GM18517 (cell line): ENCODE measurements around the gene FBXO42.
A peak's percentile ranks its signal among the peaks of the same experiment; 100 is the strongest.

ENCODE experiments used
- ATAC-seq: cut with Tn5 transposase; IDR thresholded peaks from one replicate; pipeline ENCODE4 v1.9.1; 2021; ENCODE audit warnings: mild to moderate bottlenecking, moderate library complexity; ENCODE audit not compliant: unreplicated experiment

The FBXO42 gene

GRCh38 chr1:16244650-16245285, 107.5 kb downstream of the FBXO42 start:
- ATAC-seq, result no peak

GRCh38 chr1:16243936-16244649, 108.2 kb downstream of the FBXO42 start:
- no peak for ATAC-seq

GRCh38 chr1:16243215-16243610, 109.1 kb downstream of the FBXO42 start:
- ATAC-seq, result no peak

DNA sequence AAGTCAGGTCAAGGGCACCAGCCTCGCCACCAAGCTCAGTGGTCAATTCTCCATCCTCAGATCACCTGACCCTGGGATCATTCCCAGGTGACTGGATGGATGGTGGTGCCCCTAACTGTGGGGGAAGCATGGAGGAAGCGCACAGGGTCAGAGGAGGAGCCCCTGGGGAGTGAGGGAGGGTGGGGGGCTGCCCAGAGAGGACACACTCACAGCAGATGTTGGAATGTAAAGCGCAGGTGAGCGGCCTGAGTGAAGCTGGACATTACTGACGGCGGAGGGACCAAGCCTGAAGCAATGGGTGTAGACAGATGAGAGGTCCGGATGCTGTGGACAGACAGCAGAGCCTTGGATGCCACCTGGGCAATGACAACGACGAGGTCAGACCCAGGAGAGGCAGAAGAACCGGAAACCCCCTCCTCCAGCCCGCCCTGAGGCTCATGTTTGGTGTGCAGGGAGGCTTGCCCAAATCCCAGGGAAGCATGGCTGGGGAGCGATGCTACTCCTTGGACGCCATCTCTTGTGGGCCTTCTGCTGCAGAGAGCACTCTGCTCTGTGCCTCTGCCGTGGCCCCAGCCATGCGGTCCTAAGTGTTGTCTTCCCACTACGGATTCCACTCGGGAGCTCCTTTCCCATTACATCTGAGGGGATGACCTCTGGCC, 109.6 kb downstream of the FBXO42 start:
- no peak for ATAC-seq

- ATAC-seq, result no peak
Observed at GRCh38 chr1:16241221-16241708, 111.0 kb downstream of the FBXO42 start.

DNA sequence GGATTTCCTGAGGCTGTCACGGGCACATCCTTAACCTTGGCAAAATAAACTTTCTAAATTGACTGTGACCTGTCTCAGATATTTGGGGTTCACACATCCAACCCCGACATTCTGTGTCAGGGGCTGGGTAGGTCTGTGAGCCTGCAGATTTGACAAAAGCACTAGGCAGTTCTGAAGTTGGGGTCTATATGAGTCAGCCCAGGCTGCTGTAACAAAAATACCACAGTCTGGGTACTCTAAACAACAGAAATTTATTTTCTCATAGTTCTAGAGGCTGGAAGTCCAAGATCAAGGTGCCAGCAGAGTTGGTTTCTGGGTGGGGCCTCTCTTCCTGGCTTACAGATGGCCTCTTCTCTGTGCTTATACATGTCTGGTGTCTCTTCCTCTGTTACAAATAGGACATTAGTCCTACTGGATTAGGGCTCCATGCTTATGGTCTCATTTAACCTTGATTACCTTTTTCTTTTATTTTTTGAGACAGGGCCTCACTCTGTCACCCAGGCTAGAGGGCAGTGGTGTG, 112.2 kb downstream of the FBXO42 start:
- no peak for ATAC-seq

DNA sequence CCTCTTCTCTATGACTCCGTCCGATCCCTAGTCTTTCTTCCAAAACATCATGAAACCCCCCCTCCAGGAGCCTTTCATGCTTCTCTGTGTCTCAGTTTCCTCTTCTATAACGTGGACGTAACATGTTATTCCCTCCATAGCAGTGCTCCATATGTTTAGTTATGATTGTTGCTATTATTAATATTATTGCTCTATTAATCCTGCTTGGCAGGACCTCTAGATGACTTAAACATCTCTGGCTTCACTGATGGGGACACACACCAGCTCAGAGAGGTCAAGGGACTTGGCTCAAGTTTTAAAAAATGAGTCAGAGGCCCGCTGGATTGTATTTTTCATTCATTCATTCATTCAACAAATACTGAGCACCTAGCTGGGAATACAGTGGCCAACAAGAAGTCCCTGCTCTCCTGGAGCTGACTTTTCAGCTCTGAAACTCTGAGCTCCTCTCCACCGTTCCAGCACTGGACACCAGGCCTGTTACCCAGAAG, 114.9 kb downstream of the FBXO42 start:
- ATAC-seq, result no peak

- ATAC-seq, result peak; percentile 76
Observed at GRCh38 chr1:16236511-16237342, 115.6 kb downstream of the FBXO42 start, which contains the start of gene CPLANE2. TSS of gene CPLANE2 (minus strand) at chr1:16237183. CDS start at chr1:16236742, 441 bp downstream.

- ATAC-seq, result peak; percentile 50
Observed at GRCh38 chr1:16235944-16236510, 116.3 kb downstream of the FBXO42 start.

- ATAC-seq, result no peak
Observed at GRCh38 chr1:16235347-16235746, 116.9 kb downstream of the FBXO42 start.

DNA sequence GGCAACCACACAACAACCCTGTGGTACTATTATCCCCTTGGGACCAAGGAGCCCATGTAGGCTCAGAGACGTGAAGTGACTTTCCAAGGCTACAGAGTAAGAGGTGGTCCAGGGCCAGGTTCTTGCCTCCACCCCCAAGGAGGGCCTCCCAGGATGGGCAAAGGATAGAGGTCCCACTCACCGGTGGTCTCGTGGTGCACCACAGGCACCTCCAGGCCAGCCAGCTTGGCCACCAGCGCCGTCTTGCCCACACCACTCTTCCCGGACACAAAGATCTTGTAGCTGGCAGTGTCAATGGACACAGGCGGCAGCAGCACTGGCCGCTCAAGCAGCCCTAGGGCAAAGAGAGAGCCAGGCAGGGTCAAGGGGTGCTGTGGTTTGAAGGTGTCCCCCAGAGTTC, 118.8 kb downstream of the FBXO42 start:
- ATAC-seq, result no peak

- no peak for ATAC-seq
Observed at GRCh38 chr1:16232316-16232710, 120.0 kb downstream of the FBXO42 start.

GRCh38 chr1:16231331-16232315, 120.7 kb downstream of the FBXO42 start:
- no peak for ATAC-seq

DNA sequence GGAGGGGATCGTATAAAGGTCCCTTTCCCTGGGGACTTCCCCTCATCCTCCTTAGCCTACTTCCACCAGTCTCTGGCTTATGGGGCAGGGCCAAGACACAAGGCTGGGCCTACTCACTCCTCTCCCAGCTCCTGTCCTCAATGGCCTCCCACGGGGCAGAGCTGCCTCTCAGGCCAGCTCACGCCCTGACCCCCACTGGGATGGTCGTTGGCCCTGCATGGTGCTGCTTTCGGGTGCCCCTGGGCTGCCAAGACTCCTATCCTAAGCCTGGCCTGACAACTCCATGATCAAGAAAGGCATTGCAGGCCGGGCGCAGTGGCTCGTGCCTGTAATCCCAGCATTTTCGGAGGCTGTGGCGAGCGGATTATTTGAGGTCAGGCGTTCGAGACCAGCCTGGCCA, 121.5 kb downstream of the FBXO42 start:
- no peak for ATAC-seq

DNA sequence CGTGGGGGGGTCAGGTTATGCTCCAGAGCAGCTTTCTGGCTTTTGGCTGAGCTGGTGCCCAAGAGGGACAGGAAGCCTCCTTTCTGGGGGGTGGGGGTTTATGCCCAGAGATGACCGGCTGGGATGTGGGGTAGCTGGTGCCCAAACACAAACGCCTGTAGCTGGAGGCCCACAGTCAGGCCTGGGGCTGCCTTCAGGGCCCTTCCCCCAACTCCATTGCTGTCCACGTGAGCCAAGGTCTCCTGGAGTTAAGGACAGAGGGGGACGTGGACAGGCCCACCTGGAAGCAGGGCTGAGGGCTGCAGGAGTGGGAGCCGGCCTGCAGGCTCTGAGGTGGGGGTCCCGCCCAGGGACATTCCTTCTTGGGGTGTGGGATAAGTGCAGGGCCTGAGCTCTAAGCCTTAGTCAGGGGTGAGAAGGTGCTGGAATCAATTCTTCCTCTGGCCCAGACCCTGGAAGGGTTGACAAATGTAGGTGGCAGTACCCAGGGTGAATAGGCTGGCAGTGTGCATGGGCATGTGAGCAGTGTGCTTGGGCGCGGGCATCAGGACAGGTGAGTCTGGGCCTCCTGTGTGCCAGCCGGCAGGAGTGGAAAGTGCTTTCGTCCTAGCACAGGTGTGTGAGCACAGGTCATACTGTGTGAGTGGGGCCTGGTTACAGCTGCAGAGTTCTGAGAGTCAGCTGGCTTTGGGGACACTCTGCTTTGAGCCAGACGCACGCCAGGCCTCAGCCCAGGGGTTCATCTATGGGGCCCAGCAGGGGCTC, 122.1 kb downstream of the FBXO42 start:
- no peak for ATAC-seq

GRCh38 chr1:16226490-16227179, 125.6 kb downstream of the FBXO42 start:
- no peak for ATAC-seq

DNA sequence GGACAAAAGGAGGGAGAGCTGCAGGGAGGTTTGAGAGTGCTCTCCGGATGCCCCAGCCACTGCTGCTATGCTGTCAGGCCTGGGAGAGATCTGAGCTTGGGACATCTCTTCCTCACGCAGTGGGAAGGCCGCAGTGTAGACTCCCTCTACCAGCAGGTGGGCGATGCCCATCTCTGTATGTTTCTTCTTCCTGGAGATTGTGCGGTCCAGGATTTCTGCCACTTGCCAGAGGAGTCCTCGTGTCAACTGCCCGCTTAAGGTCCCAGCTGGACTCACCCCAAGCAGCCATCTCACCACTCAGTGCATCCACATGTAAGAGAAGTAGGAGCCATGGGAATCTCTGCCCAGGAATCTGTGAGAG, 126.2 kb downstream of the FBXO42 start:
- ATAC-seq, result no peak

- ATAC-seq, result no peak
Observed at GRCh38 chr1:16224472-16224871, 127.8 kb downstream of the FBXO42 start.
